Fibroblast of lung (primary cell): ENCODE results near the gene IL21R. TPM values are rescaled to one million over a fixed set of nuclear protein-coding genes. Genes with fewer than 3 reads are reported as not detected.

ENCODE experiments used
- DNase-seq, 2 donors: peaks; one replicate each; pipeline versions ENCODE4 v3.0.0 to v3.0.0-alpha.2; 2010; ENCODE audit warnings: low read depth in 2 of 2
- H2AFZ ChIP-seq: 2 replicates; pipeline ENCODE4 v1.5.1; 2012; ENCODE audit warnings: low read length, control low read depth, inconsistent platforms
- H3K27ac ChIP-seq: 2 replicates; pipeline ENCODE4 v1.5.1; 2011; ENCODE audit warnings: low read length, control low read depth; ENCODE audit not compliant: insufficient read depth
- H3K27me3 ChIP-seq: 2 replicates; pipeline ENCODE4 v1.5.1; 2011; ENCODE audit warnings: mild to moderate bottlenecking, low read length; ENCODE audit not compliant: control insufficient read depth, insufficient read depth
- H3K36me3 ChIP-seq: 2 replicates; pipeline ENCODE4 v1.5.1; 2011; ENCODE audit warnings: low read length; ENCODE audit not compliant: control insufficient read depth, insufficient read depth
- H3K4me1 ChIP-seq: 2 replicates; pipeline ENCODE4 v1.5.1; 2011; ENCODE audit warnings: low read length; ENCODE audit not compliant: control insufficient read depth, insufficient read depth; ENCODE audit errors: extremely low read depth
- H3K4me2 ChIP-seq: 2 replicates; pipeline ENCODE4 v1.5.1; 2011; ENCODE audit warnings: low read length, control low read depth; ENCODE audit not compliant: insufficient read depth; ENCODE audit errors: extremely low read depth
- H3K4me3 ChIP-seq, 4 experiments: fragments of 200-600 bp in 1 of 4; sonication (generic) in 1 of 4; replicated peaks in 1 of 4; 2 replicates each; pipeline ENCODE4 v1.5.1; 2011 to 2016; ENCODE audit warnings: low read length in 4 of 4, low read depth in 3 of 4, mild to moderate bottlenecking in 3 of 4, control low read depth in 2 of 4, inconsistent platforms in 1 of 4, mixed read lengths in 1 of 4; ENCODE audit not compliant: insufficient read depth in 1 of 4; ENCODE audit errors: control extremely low read depth in 1 of 4
- H3K79me2 ChIP-seq: 2 replicates; pipeline ENCODE4 v1.5.1; 2012; ENCODE audit warnings: mild to moderate bottlenecking, low read length, inconsistent platforms; ENCODE audit not compliant: control insufficient read depth, insufficient read depth
- H3K9ac ChIP-seq: 2 replicates; pipeline ENCODE4 v1.5.1; 2011; ENCODE audit warnings: mild to moderate bottlenecking, low read length, control low read depth; ENCODE audit not compliant: insufficient read depth
- H3K9me3 ChIP-seq: 2 replicates; pipeline ENCODE4 v1.5.1; 2012; ENCODE audit warnings: low read depth, low read length; ENCODE audit not compliant: control insufficient read depth, insufficient read depth
- H4K20me1 ChIP-seq: 2 replicates; pipeline ENCODE4 v1.5.1; 2011; ENCODE audit warnings: low read length; ENCODE audit not compliant: control insufficient read depth, insufficient read depth; ENCODE audit errors: extremely low read depth
- CTCF ChIP-seq, 2 donors: IDR thresholded peaks in 1 of 2; conservative IDR thresholded peaks in 1 of 2; 1 replicate in 1 of 2; 2 replicates in 1 of 2; pipeline ENCODE4 v1.5.1; 2011 to 2012; ENCODE audit warnings: low read length in 2 of 2, control low read depth in 1 of 2, inconsistent platforms in 1 of 2, low read depth in 1 of 2, mild to moderate bottlenecking in 1 of 2
- EZH2 ChIP-seq: IDR thresholded peaks from 2 replicates; pipeline ENCODE4 v1.5.1; 2012; ENCODE audit warnings: low read length, control low read depth, mild to moderate bottlenecking; ENCODE audit errors: missing control alignments
- polyA plus RNA-seq, 2 donors: library from polyadenylated mRNA; depleted of rRNA in 1 of 2; stranded (reverse) in 1 of 2; unstranded in 1 of 2; fragments of >200 nt; gene quantifications; 2 replicates each; pipeline ENCODE4 v1.2.1, GENCODE V29; 2011 to 2012; ENCODE audit warnings: missing spikeins in 1 of 2
- total RNA-seq: library from RNA; depleted of rRNA; stranded (reverse); fragments of >200 nt; gene quantifications from 2 replicates; pipeline ENCODE4 v1.2.1, GENCODE V29; 2014

The IL21R gene
- total and polyA plus RNA-seq, 2 donors (not counting 1 experiment from before 2014, with no cell fraction given), result 0.95 to 7.4 TPM

- no peak overlapping the region for H3K4me2 ChIP-seq
- H3K36me3 ChIP-seq, result peaks cover 26% of the 10 kb centered on the region
- no peak overlapping the region for H2AFZ ChIP-seq
- no peaks in the 10 kb centered on the region for H3K9me3 ChIP-seq
- no peaks in the 10 kb centered on the region for H3K27me3 ChIP-seq
- no peak overlapping the region for H3K9ac ChIP-seq
- no peaks in the 10 kb centered on the region for H4K20me1 ChIP-seq
- H3K4me1 ChIP-seq, result peaks cover 4% of the 10 kb centered on the region
- DNase-seq, result peak; percentile 19 to 37
- TF ChIP-seq CTCF (conservative IDR thresholded peaks at IDR 0.05 in 1 of 2, IDR thresholded peaks at IDR 0.05 in 1 of 2; ENCODE audit: low read depth in 1 of 2, low read length in 2 of 2), result no peak
- TF ChIP-seq EZH2, result no peak
- H3K4me3 ChIP-seq, result no peak overlapping the region
- H3K79me2 ChIP-seq, result no peaks in the 10 kb centered on the region
- H3K27ac ChIP-seq, result no peak overlapping the region
These were observed 59.7 kb downstream of the IL21R start for GRCh38 chr16:27461483-27462171.

- H2AFZ ChIP-seq, result no peak overlapping the region
- peaks cover 4% of the 10 kb centered on the region for H3K4me1 ChIP-seq
- no peaks in the 10 kb centered on the region for H4K20me1 ChIP-seq
- no peak overlapping the region for H3K4me3 ChIP-seq
- DNase-seq, result no peak
- no peaks in the 10 kb centered on the region for H3K27me3 ChIP-seq
- no peaks in the 10 kb centered on the region for H3K79me2 ChIP-seq
- peaks cover 31% of the 10 kb centered on the region for H3K36me3 ChIP-seq
- TF ChIP-seq EZH2 (no peak), CTCF (conservative IDR thresholded peaks at IDR 0.05 in 1 of 2, IDR thresholded peaks at IDR 0.05 in 1 of 2; ENCODE audit: low read depth in 1 of 2, low read length in 2 of 2) (no peak)
- H3K4me2 ChIP-seq, result no peak overlapping the region
- no peak overlapping the region for H3K27ac ChIP-seq
- H3K9ac ChIP-seq, result no peak overlapping the region
- no peaks in the 10 kb centered on the region for H3K9me3 ChIP-seq
These were observed 60.3 kb downstream of the IL21R start for GRCh38 chr16:27462200-27462845.

GRCh38 chr16:27462846-27463682, 61.1 kb downstream of the IL21R start:
- Histone ChIP-seq H3K9ac (no peak overlapping the region), H3K4me2 (no peak overlapping the region), H3K4me3 (no peak overlapping the region), H4K20me1 (no peaks in the 10 kb centered on the region), H3K79me2 (no peaks in the 10 kb centered on the region), H3K9me3 (no peaks in the 10 kb centered on the region), H3K4me1 (peaks cover 4% of the 10 kb centered on the region), H3K27me3 (no peaks in the 10 kb centered on the region), H3K36me3 (peaks cover 31% of the 10 kb centered on the region), H2AFZ (no peak overlapping the region), H3K27ac (no peak overlapping the region)
- no peak for DNase-seq
- no peak for TF ChIP-seq CTCF (conservative IDR thresholded peaks at IDR 0.05 in 1 of 2, IDR thresholded peaks at IDR 0.05 in 1 of 2; ENCODE audit: low read depth in 1 of 2, low read length in 2 of 2)
- no peak for TF ChIP-seq EZH2
